ENCODE data around the gene SMIM5. TPM values are rescaled to one million over a fixed set of nuclear protein-coding genes. Genes with fewer than 3 reads are reported as not detected.

SMIM5 gene
- total and polyA plus RNA-seq, 2 donors = 3.6 to 4.0 TPM

DNA sequence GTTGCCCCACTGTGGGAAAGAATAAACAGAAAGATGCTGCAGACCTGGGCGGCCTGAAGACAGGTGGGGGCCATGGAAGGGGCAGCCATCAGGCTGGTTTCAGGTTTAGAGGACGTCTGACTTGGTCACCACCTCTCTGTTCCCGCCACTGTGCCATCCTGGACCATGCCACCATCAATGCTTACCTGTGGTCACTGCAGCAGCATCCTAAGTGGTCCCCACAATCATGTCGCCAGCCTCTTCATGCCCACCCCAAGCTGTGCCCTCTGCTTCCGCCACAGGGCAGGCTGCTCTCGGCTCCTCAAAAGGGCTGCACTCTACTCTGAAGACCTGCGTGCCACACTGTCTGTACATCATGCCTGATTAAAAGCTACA lies 10.4 kb downstream of the SMIM5 start:
- H3K36me3 ChIP-seq (ENCODE audit: insufficient read depth) = no peaks in the 10 kb centered on the region
- no peak overlapping the region for H3K4me3 ChIP-seq (ENCODE audit: low read depth, low read length)
- no peak for DNase-seq (ENCODE audit: extremely low spot score)
- peak overlapping the region; percentile 11 for H3K27ac ChIP-seq (ENCODE audit: low read depth)
- 93% methylated on average over 7 of the region's 7 CpGs for WGBS
- H3K4me1 ChIP-seq (ENCODE audit: insufficient read depth) = no peaks in the 10 kb centered on the region

DNA sequence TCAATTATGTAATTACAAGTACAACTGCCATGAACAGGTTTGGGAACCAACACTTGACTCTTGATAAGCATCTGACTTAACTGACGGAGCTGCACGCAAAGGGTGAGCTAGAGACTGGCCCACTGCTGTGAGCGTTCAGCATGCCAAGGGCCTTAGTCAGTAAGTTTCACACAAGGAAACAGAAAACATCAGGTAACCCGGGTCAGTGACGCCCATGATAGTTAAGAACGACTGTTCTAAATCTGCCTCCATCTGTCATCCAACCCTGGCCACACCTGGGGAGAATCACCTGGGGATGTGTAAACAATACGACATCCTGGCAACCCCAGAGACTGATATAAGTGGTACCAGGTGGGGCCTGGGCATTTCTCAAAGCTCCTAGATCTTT lies 12.3 kb downstream of the SMIM5 start:
- Histone ChIP-seq H3K27ac (ENCODE audit: low read depth) (peak overlapping the region; percentile 93), H3K36me3 (ENCODE audit: insufficient read depth) (no peaks in the 10 kb centered on the region)
- DNase-seq (ENCODE audit: extremely low spot score) = peak; percentile 85

DNA sequence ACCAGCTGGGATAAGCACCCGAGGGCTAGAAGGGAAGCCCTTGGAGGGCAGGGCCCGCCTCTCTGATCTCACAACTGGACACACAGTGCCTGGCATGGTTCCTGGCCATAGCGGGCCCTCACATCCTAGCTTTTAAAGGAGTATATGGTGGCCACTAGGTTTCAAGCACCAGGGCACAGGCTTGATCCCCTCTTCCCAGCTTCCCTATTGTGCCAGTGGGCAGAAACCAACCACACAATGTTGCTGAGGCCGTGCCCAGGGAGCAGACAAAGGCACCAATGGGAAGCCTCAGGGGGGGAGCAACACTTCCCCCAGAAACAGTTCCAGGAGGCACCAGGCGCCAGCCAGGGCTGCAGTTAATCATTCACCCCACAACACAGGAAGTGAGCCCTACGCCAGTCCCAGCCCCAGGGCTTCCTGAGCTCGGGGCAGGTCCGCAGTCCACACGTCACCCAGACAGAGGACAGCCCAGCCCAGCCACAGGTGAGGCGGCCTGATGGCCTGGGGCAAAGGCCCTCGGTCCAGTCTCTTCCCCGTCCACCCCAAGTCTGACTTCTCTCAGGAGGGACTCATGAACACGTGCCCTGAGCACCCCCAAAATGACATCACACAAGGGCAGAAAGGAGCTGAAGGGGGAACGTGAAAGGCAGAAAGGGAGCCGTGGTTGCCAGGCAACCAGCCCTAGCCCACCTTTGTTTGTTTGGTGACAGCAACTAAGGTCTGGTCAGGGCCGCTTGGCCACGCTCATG lies 12.8 kb downstream of the SMIM5 start:
- Histone ChIP-seq H3K4me1 (ENCODE audit: insufficient read depth) (no peaks in the 10 kb centered on the region), H3K36me3 (ENCODE audit: insufficient read depth) (peaks cover 2% of the 10 kb centered on the region), H3K27ac (ENCODE audit: low read depth) (peak overlapping the region; percentile 93), H3K4me3 (ENCODE audit: low read depth, low read length) (no peak overlapping the region)
- peak; percentile 67 for DNase-seq (ENCODE audit: extremely low spot score)
- WGBS = 74% methylated on average over 17 of the region's 17 CpGs

More for the DNA sequence above, 12.3 kb downstream of the SMIM5 start:
- WGBS = 75% methylated on average over 7 of the region's 7 CpGs
- Histone ChIP-seq H3K4me3 (ENCODE audit: low read depth, low read length) (no peak overlapping the region), H3K4me1 (ENCODE audit: insufficient read depth) (no peaks in the 10 kb centered on the region)

DNA sequence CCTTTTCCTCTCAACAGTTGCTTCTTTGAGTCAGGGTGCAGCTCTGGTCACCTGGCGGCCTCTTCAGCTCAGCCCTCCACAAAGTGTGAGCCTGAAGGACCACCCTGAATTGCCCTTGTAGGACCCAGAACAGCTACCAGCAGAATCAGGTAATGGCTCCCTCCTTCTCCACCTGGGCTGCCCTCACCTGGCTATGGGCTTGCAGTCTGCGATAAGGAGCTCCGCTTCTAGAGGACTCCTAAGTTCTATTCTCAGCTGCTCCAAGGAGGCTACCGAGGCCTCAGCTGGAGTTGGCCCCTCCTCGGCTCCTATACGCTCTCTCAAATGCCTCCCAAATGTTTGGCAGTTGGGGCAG lies 13.4 kb downstream of the SMIM5 start:
- WGBS = 92% methylated on average over 6 of the region's 6 CpGs
- Histone ChIP-seq H3K4me3 (ENCODE audit: low read depth, low read length) (no peak overlapping the region), H3K27ac (ENCODE audit: low read depth) (peak overlapping the region; percentile 81)

DNA sequence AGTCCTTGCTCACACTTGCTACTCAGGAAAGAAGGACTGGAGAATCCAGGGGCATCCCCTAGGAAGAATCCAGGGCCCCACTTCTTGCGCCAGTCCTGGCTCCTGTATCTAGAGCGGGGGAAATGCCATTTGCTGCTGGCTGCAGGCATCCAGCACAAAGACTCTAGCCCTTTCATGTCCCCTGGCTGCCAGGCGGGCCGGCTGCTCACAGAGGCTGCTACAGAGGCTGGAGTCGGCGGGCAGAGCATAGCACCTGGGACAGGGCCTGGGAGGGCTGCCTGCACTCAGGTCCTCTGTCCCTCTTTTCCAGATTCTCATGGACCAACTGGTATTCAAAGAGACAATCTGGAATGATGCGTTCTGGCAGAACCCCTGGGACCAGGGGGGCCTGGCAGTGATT lies 13.8 kb downstream of the SMIM5 start:
- H3K4me1 ChIP-seq (ENCODE audit: insufficient read depth) = no peaks in the 10 kb centered on the region
- H3K36me3 ChIP-seq (ENCODE audit: insufficient read depth) = peaks cover 2% of the 10 kb centered on the region
- no peak for DNase-seq (ENCODE audit: extremely low spot score)
- no peak overlapping the region for H3K27ac ChIP-seq (ENCODE audit: low read depth)
- H3K4me3 ChIP-seq (ENCODE audit: low read depth, low read length) = no peak overlapping the region
- WGBS = 86% methylated on average over 7 of the region's 7 CpGs

More for the DNA sequence above, 13.4 kb downstream of the SMIM5 start:
- no peaks in the 10 kb centered on the region for H3K4me1 ChIP-seq (ENCODE audit: insufficient read depth)
- no peak for DNase-seq (ENCODE audit: extremely low spot score)
- peaks cover 2% of the 10 kb centered on the region for H3K36me3 ChIP-seq (ENCODE audit: insufficient read depth)

DNA sequence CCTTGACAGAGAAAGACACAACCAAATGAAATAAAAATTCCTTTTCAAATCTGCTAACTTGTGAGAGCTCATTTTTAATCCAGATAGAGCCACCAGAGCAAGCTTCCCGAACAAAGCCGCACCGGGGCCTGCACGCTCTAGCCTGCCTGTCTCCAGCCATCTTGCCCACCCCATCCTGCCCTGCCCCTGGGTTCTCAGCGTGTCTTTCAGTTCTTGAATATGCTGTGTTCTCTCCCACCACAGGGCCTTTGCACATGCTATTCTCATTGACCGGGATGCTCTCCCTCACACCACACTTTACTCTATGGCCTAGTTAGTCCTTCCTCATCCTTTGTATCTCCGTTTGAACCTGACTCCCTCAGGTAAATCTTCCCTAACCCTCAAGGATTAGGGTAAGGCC lies 14.7 kb downstream of the SMIM5 start:
- H3K4me1 ChIP-seq (ENCODE audit: insufficient read depth) = no peaks in the 10 kb centered on the region
- no peak for DNase-seq (ENCODE audit: extremely low spot score)
- no peak overlapping the region for H3K4me3 ChIP-seq (ENCODE audit: low read depth, low read length)
- H3K36me3 ChIP-seq (ENCODE audit: insufficient read depth) = peaks cover 2% of the 10 kb centered on the region
- WGBS = 97% methylated on average over 7 of the region's 7 CpGs
- no peak overlapping the region for H3K27ac ChIP-seq (ENCODE audit: low read depth)

DNA sequence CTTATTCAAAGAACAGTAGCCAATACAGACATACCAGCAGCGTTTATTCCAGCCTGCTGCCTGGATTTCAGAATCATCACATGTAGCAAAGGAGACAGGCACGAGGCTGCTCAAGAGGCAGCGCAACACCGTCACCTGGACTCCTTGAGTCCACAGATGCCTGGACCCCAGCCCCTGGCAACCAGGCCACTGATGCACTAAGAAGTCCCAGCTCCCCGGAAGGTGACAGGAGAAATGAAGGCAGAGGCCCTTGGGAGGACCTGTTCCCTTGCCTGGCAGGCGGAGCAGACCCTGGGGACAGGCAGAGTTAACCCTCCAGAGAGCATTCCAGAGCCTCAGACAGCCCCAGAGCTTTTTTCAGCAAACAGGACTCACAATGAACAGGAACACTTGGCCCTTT lies 16.5 kb downstream of the SMIM5 start:
- Histone ChIP-seq H3K36me3 (ENCODE audit: insufficient read depth) (peaks cover 2% of the 10 kb centered on the region), H3K4me3 (ENCODE audit: low read depth, low read length) (no peak overlapping the region), H3K4me1 (ENCODE audit: insufficient read depth) (no peaks in the 10 kb centered on the region), H3K27ac (ENCODE audit: low read depth) (no peak overlapping the region)
- 90% methylated on average over 6 of the region's 6 CpGs for WGBS
- DNase-seq (ENCODE audit: extremely low spot score) = no peak

DNA sequence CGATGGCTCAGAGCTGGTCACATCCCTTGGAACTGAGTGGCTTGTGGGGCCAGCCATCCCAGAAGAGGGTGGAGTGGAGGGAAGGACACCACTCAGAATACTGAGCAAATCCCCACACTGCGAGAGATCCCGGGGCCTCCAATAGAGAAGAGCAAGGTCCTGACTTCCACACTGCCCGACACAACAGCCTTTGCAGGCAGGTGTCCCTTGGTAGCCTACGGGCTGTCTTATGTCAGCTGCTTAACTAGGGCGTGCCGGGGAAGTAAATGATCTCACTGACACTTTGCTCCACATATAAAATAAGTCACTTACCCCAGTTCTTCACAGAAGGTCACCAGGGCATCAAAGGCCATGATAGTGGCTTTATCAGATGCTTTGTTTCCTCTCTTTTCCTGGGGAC lies 17.6 kb downstream of the SMIM5 start:
- H3K36me3 ChIP-seq (ENCODE audit: insufficient read depth) = peaks cover 2% of the 10 kb centered on the region
- WGBS = 92% methylated on average over 7 of the region's 7 CpGs
- H3K4me1 ChIP-seq (ENCODE audit: insufficient read depth) = no peaks in the 10 kb centered on the region
- no peak overlapping the region for H3K27ac ChIP-seq (ENCODE audit: low read depth)
- H3K4me3 ChIP-seq (ENCODE audit: low read depth, low read length) = no peak overlapping the region
- no peak for DNase-seq (ENCODE audit: extremely low spot score)

DNA sequence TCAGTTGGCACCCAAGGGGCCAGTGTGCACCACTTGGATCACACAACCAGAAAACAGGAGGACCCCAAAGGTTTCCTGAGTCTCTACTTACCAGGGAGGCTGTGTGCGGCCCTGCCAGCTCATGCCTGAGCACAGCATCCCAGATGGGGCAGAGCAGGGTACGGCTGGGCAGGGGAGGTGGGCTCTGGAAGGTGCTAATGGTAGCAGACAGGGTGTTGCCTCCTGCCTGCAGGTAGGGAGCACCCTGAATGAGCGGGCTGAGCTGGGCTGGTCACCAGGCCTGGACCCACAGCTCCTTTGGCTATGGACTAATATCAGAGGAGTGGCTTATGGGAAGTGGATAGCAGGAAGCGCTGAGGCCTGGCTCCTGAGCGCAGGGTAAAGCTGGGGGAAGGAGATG lies 19.1 kb downstream of the SMIM5 start:
- DNase-seq (ENCODE audit: extremely low spot score) = no peak
- Histone ChIP-seq H3K4me3 (ENCODE audit: low read depth, low read length) (no peak overlapping the region), H3K36me3 (ENCODE audit: insufficient read depth) (peaks cover 4% of the 10 kb centered on the region), H3K27ac (ENCODE audit: low read depth) (no peak overlapping the region), H3K4me1 (ENCODE audit: insufficient read depth) (no peaks in the 10 kb centered on the region)
- WGBS = 95% methylated on average over 5 of the region's 5 CpGs

DNA sequence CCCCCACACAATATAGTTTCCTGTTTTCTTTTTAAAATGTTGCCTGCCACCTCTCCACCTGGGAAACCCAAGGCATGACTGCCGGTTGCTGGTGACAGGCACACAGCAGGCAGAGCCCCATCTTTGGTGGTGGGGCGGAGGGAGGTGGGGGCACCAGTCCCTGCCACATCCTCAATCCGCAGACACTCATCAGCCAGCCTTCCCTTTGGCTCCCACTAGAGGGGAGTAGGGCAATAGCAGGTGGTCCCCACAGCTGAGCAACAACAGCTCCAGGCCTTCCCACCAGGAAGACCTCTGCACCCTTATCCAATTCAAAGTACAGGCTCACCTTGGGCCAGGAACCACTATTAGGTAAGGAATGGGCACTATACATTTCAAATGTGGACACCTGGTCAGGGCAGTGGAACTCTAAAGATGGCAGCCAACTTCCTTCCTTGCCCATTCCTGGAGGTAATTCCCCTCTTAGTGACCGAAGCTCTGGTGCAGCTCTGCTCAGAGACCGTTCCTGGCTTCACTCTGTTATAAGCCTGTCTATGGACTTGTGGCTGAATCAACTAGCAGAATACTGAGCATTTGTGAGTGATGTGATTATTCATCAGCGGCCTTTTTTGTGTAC lies 19.8 kb downstream of the SMIM5 start:
- WGBS = 60% methylated on average over 6 of the region's 6 CpGs
- DNase-seq (ENCODE audit: extremely low spot score) = no peak
- H3K27ac ChIP-seq (ENCODE audit: low read depth) = no peak overlapping the region
- peaks cover 4% of the 10 kb centered on the region for H3K36me3 ChIP-seq (ENCODE audit: insufficient read depth)
- no peak overlapping the region for H3K4me3 ChIP-seq (ENCODE audit: low read depth, low read length)
- H3K4me1 ChIP-seq (ENCODE audit: insufficient read depth) = no peaks in the 10 kb centered on the region

DNA sequence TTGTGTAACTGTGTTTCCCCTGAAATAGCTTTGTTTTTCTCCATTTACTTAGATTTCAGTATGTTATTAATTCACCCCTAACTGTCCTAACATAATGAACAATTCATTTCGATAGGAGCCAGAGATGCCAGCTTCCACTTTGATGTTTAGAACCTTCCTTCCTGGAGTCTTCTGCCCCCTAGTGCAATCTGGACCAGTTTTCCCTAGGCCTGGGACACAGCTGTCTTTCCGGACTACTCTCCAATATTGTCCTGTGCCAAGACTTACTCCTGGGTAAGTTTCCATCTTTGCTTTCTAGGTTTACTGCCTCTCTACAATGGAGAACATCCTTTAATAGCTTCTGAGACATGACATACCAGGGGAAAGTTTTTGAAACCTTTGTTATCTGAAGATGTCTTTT lies 20.9 kb downstream of the SMIM5 start:
- H3K4me3 ChIP-seq (ENCODE audit: low read depth, low read length) = no peak overlapping the region
- H3K4me1 ChIP-seq (ENCODE audit: insufficient read depth) = no peaks in the 10 kb centered on the region
- DNase-seq (ENCODE audit: extremely low spot score) = no peak
- H3K27ac ChIP-seq (ENCODE audit: low read depth) = no peak overlapping the region
- WGBS = 53% methylated on average over 2 of the region's 2 CpGs
- peaks cover 4% of the 10 kb centered on the region for H3K36me3 ChIP-seq (ENCODE audit: insufficient read depth)

DNA sequence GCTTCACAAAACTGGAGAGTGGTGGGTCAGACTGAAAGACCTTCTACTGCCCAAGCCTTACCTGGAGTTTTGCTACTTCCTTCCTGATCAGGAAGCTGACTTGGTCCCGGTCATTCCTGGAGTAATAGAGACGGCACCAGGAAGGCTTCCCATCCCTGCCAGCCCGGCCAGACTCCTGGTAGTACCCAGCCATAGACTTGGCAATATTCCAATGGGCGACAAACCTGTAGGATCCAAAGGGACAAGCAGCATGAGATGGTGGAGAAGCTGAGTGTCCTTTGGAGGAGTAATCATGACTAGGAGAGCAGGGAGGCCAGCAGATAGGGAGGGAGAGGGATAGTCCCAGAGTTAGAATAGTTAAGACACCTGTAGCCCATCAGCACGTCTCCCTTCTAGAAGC lies 25.0 kb downstream of the SMIM5 start:
- Histone ChIP-seq H3K4me3 (ENCODE audit: low read depth, low read length) (no peak overlapping the region), H3K36me3 (ENCODE audit: insufficient read depth) (peaks cover 5% of the 10 kb centered on the region), H3K27ac (ENCODE audit: low read depth) (no peak overlapping the region), H3K4me1 (ENCODE audit: insufficient read depth) (no peaks in the 10 kb centered on the region)
- 79% methylated on average over 5 of the region's 5 CpGs for WGBS
- no peak for DNase-seq (ENCODE audit: extremely low spot score)

DNA sequence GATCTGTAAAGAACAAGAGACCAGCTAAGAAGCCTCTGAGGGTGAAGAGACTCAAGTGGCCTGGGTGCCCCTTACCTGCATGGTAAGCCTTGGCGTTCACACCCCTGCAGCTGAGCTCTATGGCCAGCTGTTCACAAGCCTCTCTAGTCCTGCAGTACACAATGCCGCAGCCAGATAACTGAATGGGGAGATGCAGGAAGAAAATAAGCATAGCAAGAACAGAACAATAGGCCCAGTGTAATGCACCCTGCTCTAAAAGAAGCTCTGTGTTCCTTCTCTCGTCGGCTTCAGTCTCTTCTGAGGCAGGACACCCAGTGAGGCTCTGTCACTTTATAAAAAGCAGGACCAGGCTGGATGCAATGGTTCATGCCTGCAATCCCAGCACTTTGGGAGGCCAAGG lies 28.3 kb downstream of the SMIM5 start:
- 88% methylated on average over 4 of the region's 4 CpGs for WGBS
- H3K27ac ChIP-seq (ENCODE audit: low read depth) = no peak overlapping the region
- H3K4me1 ChIP-seq (ENCODE audit: insufficient read depth) = no peaks in the 10 kb centered on the region
- peaks cover 5% of the 10 kb centered on the region for H3K36me3 ChIP-seq (ENCODE audit: insufficient read depth)
- DNase-seq (ENCODE audit: extremely low spot score) = no peak
- no peak overlapping the region for H3K4me3 ChIP-seq (ENCODE audit: low read depth, low read length)

DNA sequence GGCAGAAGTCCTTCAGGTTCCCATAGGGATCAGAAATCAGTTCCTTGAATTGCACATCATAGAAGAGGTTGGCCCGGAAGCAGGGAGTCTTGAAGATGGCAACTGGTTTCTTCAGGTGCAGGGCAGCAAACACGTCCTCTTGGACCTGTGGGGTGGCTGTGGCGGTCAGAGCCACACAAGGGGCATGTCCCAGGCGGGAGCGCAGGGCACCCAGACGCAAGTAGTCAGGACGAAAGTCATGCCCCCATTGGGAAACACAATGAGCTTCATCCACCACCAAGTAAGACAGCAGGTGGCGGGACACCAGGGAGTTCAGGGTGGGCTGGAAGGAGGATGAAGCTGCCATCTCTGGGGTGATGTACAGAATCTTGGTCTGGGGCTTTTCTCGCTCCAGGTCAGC lies 29.3 kb downstream of the SMIM5 start:
- Histone ChIP-seq H3K36me3 (ENCODE audit: insufficient read depth) (peaks cover 2% of the 10 kb centered on the region), H3K4me3 (ENCODE audit: low read depth, low read length) (no peak overlapping the region), H3K4me1 (ENCODE audit: insufficient read depth) (no peaks in the 10 kb centered on the region), H3K27ac (ENCODE audit: low read depth) (no peak overlapping the region)
- DNase-seq (ENCODE audit: extremely low spot score) = no peak
- 93% methylated on average over 9 of the region's 9 CpGs for WGBS

Measured in urinary bladder (tissue), 4 donors.